SK-N-SH (cell line): Measurements from ENCODE around the gene SPRR2A. TPM values are rescaled to one million over a fixed set of nuclear protein-coding genes. Genes with fewer than 3 reads are reported as not detected.

ENCODE experiments used
- CTCF ChIA-PET: fragments of 300-600, 350-600 bp; formaldehyde crosslinking; extraction: SDS; loops from one replicate; lab custom pipeline; 2021; lab: Yijun Ruan, JAX
- POLR2A ChIA-PET: fragments of 350-600 bp; sonication (Branson Sonifier 250); formaldehyde crosslinking; extraction: SDS; loops from one replicate; lab custom pipeline; 2020; ENCODE audit warnings: antibody characterized with exemption, inconsistent platforms; lab: Yijun Ruan, JAX
- DNase-seq: peaks from one replicate; pipeline ENCODE4 v3.0.0; 2012
- H2AFZ ChIP-seq: fragments of 200-600 bp; sonication (generic); 2 replicates; pipeline ENCODE4 v1.8.1; 2016; ENCODE audit warnings: antibody characterized with exemption, mild to moderate bottlenecking, low read depth
- H3F3A ChIP-seq: fragments of 200-600 bp; sonication (generic); replicated peaks from 2 replicates; pipeline ENCODE3; 2016; ENCODE audit warnings: antibody characterized with exemption, mild to moderate bottlenecking; ENCODE audit not compliant: insufficient read depth
- H3K27ac ChIP-seq, 2 experiments: fragments of 200-500 bp in 1 of 2; fragments of 200-600 bp in 1 of 2; sonication (Bioruptor generic) in 1 of 2; sonication (generic), shearing (Covaris generic) in 1 of 2; 2 replicates each; pipeline versions ENCODE4 v1.5.1 to v1.6.1; 2014 to 2016; ENCODE audit warnings: low read depth in 2 of 2, inconsistent platforms in 1 of 2, low read length in 1 of 2, mild to moderate bottlenecking in 1 of 2, mixed read lengths in 1 of 2
- H3K27me3 ChIP-seq: fragments of 200-600 bp; sonication (generic), shearing (Covaris generic); 2 replicates; pipeline ENCODE4 v1.6.1; 2016; ENCODE audit warnings: mixed run types; ENCODE audit not compliant: insufficient read depth
- H3K36me3 ChIP-seq, 2 experiments: fragments of 200-500 bp in 1 of 2; fragments of 200-600 bp in 1 of 2; sonication (Bioruptor generic) in 1 of 2; sonication (generic) in 1 of 2; replicated peaks in 1 of 2; 2 replicates each; pipeline versions ENCODE3 to v1.5.1; 2014 to 2016; ENCODE audit warnings: low read length in 1 of 2, mild to moderate bottlenecking in 1 of 2; ENCODE audit not compliant: insufficient read depth in 2 of 2, control insufficient read depth in 1 of 2
- H3K4me1 ChIP-seq, 2 experiments: fragments of 200-500 bp in 1 of 2; fragments of 200-600 bp in 1 of 2; sonication (Bioruptor generic) in 1 of 2; sonication (generic), shearing (Covaris generic) in 1 of 2; 2 replicates each; pipeline versions ENCODE4 v1.5.1 to v1.6.1; 2014 to 2016; ENCODE audit warnings: low read depth in 1 of 2, low read length in 1 of 2, mixed run types in 1 of 2; ENCODE audit not compliant: insufficient read depth in 2 of 2, control insufficient read depth in 1 of 2
- H3K4me2 ChIP-seq: fragments of 200-600 bp; sonication (generic), shearing (Covaris generic); 2 replicates; pipeline ENCODE4 v1.6.1; 2017; ENCODE audit warnings: mixed run types
- H3K4me3 ChIP-seq, 2 experiments: fragments of 200-500 bp in 1 of 2; fragments of 200-600 bp in 1 of 2; sonication (Bioruptor generic) in 1 of 2; sonication (generic), shearing (Covaris generic) in 1 of 2; 2 replicates each; pipeline versions ENCODE4 v1.5.1 to v1.8.1; 2014 to 2016; ENCODE audit warnings: low read depth in 2 of 2, inconsistent platforms in 1 of 2, low read length in 1 of 2, mild to moderate bottlenecking in 1 of 2, mixed read lengths in 1 of 2, moderate library complexity in 1 of 2
- H3K79me2 ChIP-seq: fragments of 200-600 bp; sonication (generic); 2 replicates; pipeline ENCODE4 v1.8.1; 2017; ENCODE audit warnings: mild to moderate bottlenecking; ENCODE audit not compliant: insufficient read depth
- H3K9ac ChIP-seq: fragments of 200-600 bp; sonication (generic); 2 replicates; pipeline ENCODE4 v1.6.1; 2017; ENCODE audit warnings: mixed run types
- H3K9me2 ChIP-seq: fragments of 200-600 bp; sonication (generic); 2 replicates; pipeline ENCODE4 v1.6.1; 2017; ENCODE audit warnings: mixed run types
- H3K9me3 ChIP-seq: fragments of 200-600 bp; sonication (generic); 2 replicates; pipeline ENCODE4 v1.6.1; 2017; ENCODE audit warnings: mixed run types, mild to moderate bottlenecking, moderate library complexity
- H4K20me1 ChIP-seq: fragments of 200-600 bp; sonication (generic); 2 replicates; pipeline ENCODE4 v1.6.1; 2017; ENCODE audit warnings: mild to moderate bottlenecking, mixed run types; ENCODE audit not compliant: insufficient read depth
- ELF1 ChIP-seq: IDR thresholded peaks from 2 replicates; pipeline ENCODE4 v1.4.0; 2012
- FOSL2 ChIP-seq: IDR thresholded peaks from 2 replicates; pipeline ENCODE4 v1.4.0; 2012; ENCODE audit warnings: low read depth, mild to moderate bottlenecking, moderate library complexity, borderline replicate concordance
- FOXM1 ChIP-seq: IDR thresholded peaks from 2 replicates; pipeline ENCODE4 v1.4.0; 2012; ENCODE audit warnings: low read depth, mild to moderate bottlenecking
- GABPA ChIP-seq: IDR thresholded peaks from 2 replicates; pipeline ENCODE4 v1.4.0; 2012; ENCODE audit warnings: low read depth, mild to moderate bottlenecking
- GATA2 ChIP-seq: sonication (generic); formaldehyde crosslinking; IDR thresholded peaks from 2 replicates; pipeline ENCODE4 v1.5.0; 2020; ENCODE audit warnings: mild to moderate bottlenecking, missing genetic modification reagents
- IRF3 ChIP-seq: fragments of 150-350 bp; IDR thresholded peaks from 2 replicates; pipeline ENCODE4 v1.6.1; 2016; ENCODE audit warnings: mild to moderate bottlenecking, low read depth, low read length
- JUND ChIP-seq: IDR thresholded peaks from 2 replicates; pipeline ENCODE4 v1.4.0; 2012
- MEF2A ChIP-seq: IDR thresholded peaks from 2 replicates; pipeline ENCODE4 v1.4.0; 2012; ENCODE audit warnings: low read depth, borderline replicate concordance
- PBX3 ChIP-seq: IDR thresholded peaks from 2 replicates; pipeline ENCODE4; 2012
- POLR2AphosphoS5 ChIP-seq: IDR thresholded peaks from 2 replicates; pipeline ENCODE4 v1.6.1; 2012; ENCODE audit warnings: low read depth, low read length
- RCOR1 ChIP-seq: fragments of 150-350 bp; IDR thresholded peaks from 2 replicates; pipeline ENCODE4 v1.6.1; 2017; ENCODE audit warnings: antibody characterized with exemption, low read length
- REST ChIP-seq: IDR thresholded peaks from 2 replicates; pipeline ENCODE4 v1.6.1; 2012; ENCODE audit warnings: mild to moderate bottlenecking, low read depth, low read length, moderate library complexity
- RFX5 ChIP-seq: IDR thresholded peaks from 2 replicates; pipeline ENCODE4 v1.6.1; 2012; ENCODE audit warnings: mild to moderate bottlenecking, improper control_type of control experiment, low read length
- SMC3 ChIP-seq: IDR thresholded peaks from 2 replicates; pipeline ENCODE4 v1.6.1; 2012; ENCODE audit warnings: low read depth, low read length, improper control_type of control experiment
- TAF1 ChIP-seq: IDR thresholded peaks from 2 replicates; pipeline ENCODE4 v1.6.1; 2012; ENCODE audit warnings: low read depth, mild to moderate bottlenecking, low read length, moderate library complexity, borderline replicate concordance
- TCF12 ChIP-seq: IDR thresholded peaks from 2 replicates; pipeline ENCODE4 v1.4.0; 2012
- TEAD4 ChIP-seq: IDR thresholded peaks from 2 replicates; pipeline ENCODE4 v1.4.0; 2012; ENCODE audit warnings: mild to moderate bottlenecking, borderline replicate concordance; ENCODE audit not compliant: insufficient read depth
- USF2 ChIP-seq: fragments of 150-350 bp; IDR thresholded peaks from 2 replicates; pipeline ENCODE4 v1.6.1; 2017; ENCODE audit warnings: antibody characterized with exemption, low read length, low read depth, borderline replicate concordance
- YY1 ChIP-seq: IDR thresholded peaks from 2 replicates; pipeline ENCODE4 v1.4.0; 2012; ENCODE audit warnings: low read depth, mild to moderate bottlenecking
- WGBS: methylation state at CpG from one replicate; pipeline ENCODE4 v1.1.6; 2017; ENCODE audit warnings: low lambda C conversion rate; 5-methylcytosine and 5-hydroxymethylcytosine counted together
- polyA plus RNA-seq, 3 experiments: library from polyadenylated mRNA; depleted of rRNA; stranded (reverse); fragments of >200 nt; gene quantifications; 2 replicates each; pipeline ENCODE4 v1.2.3, GENCODE V29; 2012

Gene SPRR2A
- polyA plus RNA-seq, 1 of the 3 experiments (the other 2 are of a cell fraction) = not detected

GRCh38 chr1:153087652-153088051, 30.3 kb upstream of the SPRR2A start:
- Histone ChIP-seq H3K9ac (no peak overlapping the region), H3K4me1 (no peaks in the 10 kb centered on the region), H3K9me2 (no peaks in the 10 kb centered on the region), H3K27me3 (no peaks in the 10 kb centered on the region), H2AFZ (no peak overlapping the region), H3K79me2 (no peaks in the 10 kb centered on the region), H3K4me3 (no peak overlapping the region), H3K4me2 (no peak overlapping the region), H3K27ac (no peak overlapping the region), H3F3A (no peaks in the 10 kb centered on the region), H3K36me3 (no peaks in the 10 kb centered on the region), H3K9me3 (no peaks in the 10 kb centered on the region), H4K20me1 (no peaks in the 10 kb centered on the region)
- POLR2A ChIA-PET = no interaction called here
- no peak for DNase-seq
- CTCF ChIA-PET = no interaction called here
- 0% methylated on average over 1 of the region's 1 CpG for WGBS
- TF ChIP-seq JUND = no peak
- no peak for TF ChIP-seq YY1
- no peak for TF ChIP-seq TCF12
- TF ChIP-seq POLR2AphosphoS5 = no peak
- TF ChIP-seq GATA2 (CRISPR knock-in tag) = no peak
- TF ChIP-seq IRF3 = no peak
- no peak for TF ChIP-seq TAF1
- no peak for TF ChIP-seq PBX3
- TF ChIP-seq SMC3 = no peak
- TF ChIP-seq RFX5 = no peak
- no peak for TF ChIP-seq GABPA
- no peak for TF ChIP-seq FOSL2
- no peak for TF ChIP-seq MEF2A
- TF ChIP-seq RCOR1 = no peak
- TF ChIP-seq USF2 = no peak
- no peak for TF ChIP-seq TEAD4
- no peak for TF ChIP-seq REST
- TF ChIP-seq FOXM1 = no peak
- TF ChIP-seq ELF1 = no peak
